HepG2 (cell line): ENCODE measurements around the gene PPFIA3. TPM values are rescaled to one million over a fixed set of nuclear protein-coding genes. Genes with fewer than 3 reads are reported as not detected.
A peak's percentile ranks its signal among the peaks of the same experiment; 100 is the strongest.

Experiments
- ATAD3A ChIP-seq: sonication (generic); formaldehyde crosslinking; IDR thresholded peaks from 2 replicates; pipeline ENCODE4 v1.4.0; 2020; ENCODE audit warnings: missing genetic modification reagents
- GATAD1 ChIP-seq: IDR thresholded peaks from 2 replicates; pipeline ENCODE4 v1.6.1; 2016; ENCODE audit warnings: missing genetic modification reagents, missing compliant biosample characterization
- HOXA7 ChIP-seq: sonication (generic); formaldehyde crosslinking; IDR thresholded peaks from 2 replicates; pipeline ENCODE4 v1.8.1; 2022; ENCODE audit warnings: mild to moderate bottlenecking, missing genetic modification reagents, moderate library complexity
- IRF2 ChIP-seq: IDR thresholded peaks from 2 replicates; pipeline ENCODE4 v1.6.1; 2018; ENCODE audit warnings: missing genetic modification reagents, missing compliant biosample characterization
- MAFF ChIP-seq: IDR thresholded peaks from 2 replicates; pipeline ENCODE4 v1.6.1; 2011; ENCODE audit warnings: low read depth, low read length, improper control_type of control experiment
- MEF2D ChIP-seq: sonication (generic); formaldehyde crosslinking; IDR thresholded peaks from 2 replicates; pipeline ENCODE4 v1.5.1; 2020; ENCODE audit warnings: mild to moderate bottlenecking, missing genetic modification reagents
- MIER3 ChIP-seq: IDR thresholded peaks from 2 replicates; pipeline ENCODE4 v1.6.1; 2016; ENCODE audit warnings: missing compliant biosample characterization, borderline replicate concordance
- NCOR1 ChIP-seq: fragments of 200-600 bp; sonication (generic); IDR thresholded peaks from 2 replicates; pipeline ENCODE4 v1.7.0; 2017; ENCODE audit warnings: antibody characterized with exemption, low read length, borderline replicate concordance
- PCBP2 ChIP-seq: fragments of 200-400 bp; formaldehyde crosslinking; optimal IDR thresholded peaks from 2 replicates; pipeline ENCODE3; 2018; ENCODE audit warnings: low read length, low read depth; ENCODE audit not compliant: poor library complexity, severe bottlenecking
- PHF5A ChIP-seq: IDR thresholded peaks from one replicate; pipeline ENCODE4 v1.6.1; 2018; ENCODE audit warnings: low read depth, missing genetic modification reagents; ENCODE audit not compliant: unreplicated experiment
- PTBP1 ChIP-seq: fragments of 200-400 bp; formaldehyde crosslinking; IDR thresholded peaks from 2 replicates; pipeline ENCODE4 v1.6.1; 2018; ENCODE audit warnings: low read length, low read depth; ENCODE audit not compliant: poor library complexity, severe bottlenecking
- SKI ChIP-seq: fragments of 450-650 bp; IDR thresholded peaks from one replicate; pipeline ENCODE4 v1.6.1; 2018; ENCODE audit warnings: mild to moderate bottlenecking; ENCODE audit not compliant: partially characterized antibody
- TBX3 ChIP-seq: fragments of 450-650 bp; IDR thresholded peaks from 2 replicates; pipeline ENCODE4 v1.6.1; 2017; ENCODE audit warnings: antibody characterized with exemption, mild to moderate bottlenecking, inconsistent platforms, borderline replicate concordance
- YY1 ChIP-seq: IDR thresholded peaks from 2 replicates; pipeline ENCODE4 v1.6.1; 2011; ENCODE audit warnings: low read length, low read depth, moderate library complexity, mild to moderate bottlenecking; ENCODE audit not compliant: insufficient read depth, insufficient replicate concordance
- ZFP1 ChIP-seq: IDR thresholded peaks from 2 replicates; pipeline ENCODE4 v1.6.1; 2016
- ZFYVE20 ChIP-seq: sonication (generic); formaldehyde crosslinking; IDR thresholded peaks from 2 replicates; pipeline ENCODE4 v1.8.0; 2023; ENCODE audit warnings: low read depth, mild to moderate bottlenecking, moderate library complexity, missing genetic modification reagents, borderline replicate concordance
- ZMYM3 ChIP-seq: sonication (generic); formaldehyde crosslinking; IDR thresholded peaks from 2 replicates; pipeline ENCODE4 v1.5.1; 2020; ENCODE audit warnings: mild to moderate bottlenecking, missing genetic modification reagents
- ZNF383 ChIP-seq: sonication (generic); formaldehyde crosslinking; IDR thresholded peaks from 2 replicates; pipeline ENCODE4 v1.4.0; 2020; ENCODE audit warnings: missing genetic modification reagents, mild to moderate bottlenecking, borderline replicate concordance
- ZNF589 ChIP-seq: sonication (generic); formaldehyde crosslinking; conservative IDR thresholded peaks from 2 replicates; pipeline ENCODE4 v1.8.0; 2022; ENCODE audit warnings: mild to moderate bottlenecking, moderate library complexity, missing genetic modification reagents
- ZNF720 ChIP-seq: sonication (generic); formaldehyde crosslinking; IDR thresholded peaks from 2 replicates; pipeline ENCODE4 v1.4.0; 2020; ENCODE audit warnings: missing genetic modification reagents
- ZNF777 ChIP-seq: sonication (generic); formaldehyde crosslinking; IDR thresholded peaks from 2 replicates; pipeline ENCODE4 v1.4.0; 2020; ENCODE audit warnings: missing genetic modification reagents
- ZSCAN20 ChIP-seq: sonication (generic); formaldehyde crosslinking; IDR thresholded peaks from 2 replicates; pipeline ENCODE4 v1.4.0; 2020; ENCODE audit warnings: missing genetic modification reagents, mild to moderate bottlenecking, borderline replicate concordance
- polyA plus RNA-seq, 8 experiments: library from polyadenylated mRNA; depleted of rRNA in 3 of 8; stranded (reverse) in 7 of 8; unstranded in 1 of 8; fragments of >200 nt; fragmentation: Illumina TruSeq in 4 of 8; extraction: Trizol in 4 of 8; gene quantifications; 2 replicates each; pipeline versions ENCODE4 v1.2.1 to v1.2.3, GENCODE V29; 2011 to 2016; ENCODE audit warnings: low read depth in 4 of 8, missing spikeins in 1 of 8, mixed read lengths in 1 of 8; ENCODE audit not compliant: insufficient read depth in 1 of 8
- total RNA-seq, 5 experiments: library from RNA; depleted of rRNA; stranded (reverse); fragments of >200 nt; fragmentation: Illumina TruSeq; extraction: Trizol; gene quantifications; 2 replicates each; pipeline ENCODE4 v1.2.3, GENCODE V29; 2016; ENCODE audit warnings: low read depth in 1 of 5
- TF ChIP-seq, protein P1 (sequence below): sonication (generic); formaldehyde crosslinking; IDR thresholded peaks from 2 replicates; pipeline ENCODE4 v1.4.0; 2020; ENCODE audit warnings: missing genetic modification reagents, borderline replicate concordance
- TF ChIP-seq, protein P2 (sequence below): sonication (generic); formaldehyde crosslinking; IDR thresholded peaks from 2 replicates; pipeline ENCODE4 v1.5.0; 2020; ENCODE audit warnings: missing genetic modification reagents
- TF ChIP-seq, protein P3 (sequence below): sonication (generic); formaldehyde crosslinking; IDR thresholded peaks from 2 replicates; pipeline ENCODE4 v1.8.0; 2022; ENCODE audit warnings: mild to moderate bottlenecking, missing genetic modification reagents, borderline replicate concordance

The PPFIA3 gene
- total and polyA plus RNA-seq, 2 of the 13 experiments (the other 11 are each of a cell fraction or from before 2014, with no cell fraction given), result 6.7 to 8.6 TPM

DNA sequence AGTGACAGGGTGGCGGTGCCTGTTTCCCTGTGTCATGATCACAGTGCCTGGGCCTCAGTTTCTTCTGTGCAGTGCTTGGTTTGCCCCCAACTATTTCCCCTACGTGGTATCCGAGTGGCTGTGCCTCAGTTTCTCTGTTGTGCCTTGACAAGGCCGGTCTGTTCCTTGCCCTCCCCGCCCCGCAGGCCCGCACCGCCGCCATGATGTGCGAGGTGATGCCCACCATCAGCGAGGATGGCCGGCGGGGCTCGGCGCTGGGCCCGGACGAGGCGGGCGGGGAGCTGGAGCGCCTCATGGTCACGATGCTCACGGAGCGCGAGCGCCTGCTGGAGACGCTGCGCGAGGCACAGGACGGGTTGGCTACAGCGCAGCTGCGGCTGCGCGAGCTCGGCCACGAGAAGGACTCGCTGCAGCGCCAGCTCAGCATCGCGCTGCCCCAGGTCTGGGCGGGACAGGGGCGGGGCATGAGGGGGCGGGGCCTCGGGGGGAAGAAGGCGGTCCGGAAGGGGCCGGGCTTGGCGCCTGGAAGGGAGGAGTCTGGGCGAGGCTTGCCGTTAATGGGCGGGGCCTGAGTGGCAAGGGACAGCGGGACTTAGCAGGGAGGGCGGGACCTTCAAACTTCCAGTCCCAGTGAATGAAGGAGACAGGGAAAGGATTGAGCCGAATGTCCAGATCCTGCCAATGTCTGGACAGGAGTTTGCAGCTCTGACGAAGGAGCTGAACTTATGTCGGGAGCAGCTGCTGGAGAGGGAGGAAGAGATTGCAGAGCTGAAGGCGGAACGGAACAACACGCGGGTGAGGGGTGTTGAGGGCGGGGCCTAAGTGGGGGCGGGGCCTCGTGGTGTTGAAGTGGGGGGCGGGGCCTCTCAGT, 8.6 kb downstream of the PPFIA3 start (continued):
- TF ChIP-seq, protein P1, sequence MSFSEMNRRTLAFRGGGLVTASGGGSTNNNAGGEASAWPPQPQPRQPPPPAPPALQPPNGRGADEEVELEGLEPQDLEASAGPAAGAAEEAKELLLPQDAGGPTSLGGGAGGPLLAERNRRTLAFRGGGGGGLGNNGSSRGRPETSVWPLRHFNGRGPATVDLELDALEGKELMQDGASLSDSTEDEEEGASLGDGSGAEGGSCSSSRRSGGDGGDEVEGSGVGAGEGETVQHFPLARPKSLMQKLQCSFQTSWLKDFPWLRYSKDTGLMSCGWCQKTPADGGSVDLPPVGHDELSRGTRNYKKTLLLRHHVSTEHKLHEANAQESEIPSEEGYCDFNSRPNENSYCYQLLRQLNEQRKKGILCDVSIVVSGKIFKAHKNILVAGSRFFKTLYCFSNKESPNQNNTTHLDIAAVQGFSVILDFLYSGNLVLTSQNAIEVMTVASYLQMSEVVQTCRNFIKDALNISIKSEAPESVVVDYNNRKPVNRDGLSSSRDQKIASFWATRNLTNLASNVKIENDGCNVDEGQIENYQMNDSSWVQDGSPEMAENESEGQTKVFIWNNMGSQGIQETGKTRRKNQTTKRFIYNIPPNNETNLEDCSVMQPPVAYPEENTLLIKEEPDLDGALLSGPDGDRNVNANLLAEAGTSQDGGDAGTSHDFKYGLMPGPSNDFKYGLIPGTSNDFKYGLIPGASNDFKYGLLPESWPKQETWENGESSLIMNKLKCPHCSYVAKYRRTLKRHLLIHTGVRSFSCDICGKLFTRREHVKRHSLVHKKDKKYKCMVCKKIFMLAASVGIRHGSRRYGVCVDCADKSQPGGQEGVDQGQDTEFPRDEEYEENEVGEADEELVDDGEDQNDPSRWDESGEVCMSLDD, result peak; percentile 95; the same call in 1 of the 2 replicates
- TF ChIP-seq TBX3 (no peak), ZMYM3 (CRISPR knock-in tag) (peak; percentile 84; the same call in 1 of the 2 replicates), ZNF383 (CRISPR knock-in tag) (no peak), ZNF720 (CRISPR knock-in tag) (peak; percentile 98), MEF2D (CRISPR knock-in tag) (peak; percentile 68), PCBP2 (no peak), YY1 (peak; percentile 84), GATAD1 (CRISPR knock-in tag) (peak; percentile 77; the same call in 1 of the 2 replicates), MAFF (no peak; the same call in 1 of the 2 replicates), MIER3 (CRISPR knock-in tag) (peak; percentile 91; the same call in 1 of the 2 replicates), ZNF777 (CRISPR knock-in tag) (peak; percentile 90), ZSCAN20 (CRISPR knock-in tag) (peak; percentile 98), ZFP1 (CRISPR knock-in tag) (peak; percentile 42; the same call in 1 of the 2 replicates), IRF2 (peak; percentile 86), PTBP1 (no peak), NCOR1 (no peak), HOXA7 (CRISPR knock-in tag) (peak; percentile 95), SKI (no peak), ZNF589 (CRISPR knock-in tag) (peak; percentile 99), PHF5A (no peak), ATAD3A (CRISPR knock-in tag) (peak; percentile 81; the same call in 1 of the 2 replicates), ZFYVE20 (CRISPR knock-in tag) (peak; percentile 99)
- TF ChIP-seq, protein P2, sequence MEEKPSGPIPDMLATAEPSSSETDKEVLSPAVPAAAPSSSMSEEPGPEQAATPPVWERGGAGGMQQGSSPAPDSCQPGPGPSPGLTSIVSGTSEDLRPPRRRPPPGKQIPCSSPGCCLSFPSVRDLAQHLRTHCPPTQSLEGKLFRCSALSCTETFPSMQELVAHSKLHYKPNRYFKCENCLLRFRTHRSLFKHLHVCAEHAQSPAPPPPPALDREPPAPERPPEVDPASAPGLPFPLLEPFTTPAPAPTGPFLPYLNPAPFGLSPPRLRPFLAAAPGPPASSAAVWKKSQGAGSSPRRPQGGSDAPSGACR (CRISPR knock-in tag), result peak; percentile 63; the same call in 1 of the 2 replicates
- TF ChIP-seq, protein P3, sequence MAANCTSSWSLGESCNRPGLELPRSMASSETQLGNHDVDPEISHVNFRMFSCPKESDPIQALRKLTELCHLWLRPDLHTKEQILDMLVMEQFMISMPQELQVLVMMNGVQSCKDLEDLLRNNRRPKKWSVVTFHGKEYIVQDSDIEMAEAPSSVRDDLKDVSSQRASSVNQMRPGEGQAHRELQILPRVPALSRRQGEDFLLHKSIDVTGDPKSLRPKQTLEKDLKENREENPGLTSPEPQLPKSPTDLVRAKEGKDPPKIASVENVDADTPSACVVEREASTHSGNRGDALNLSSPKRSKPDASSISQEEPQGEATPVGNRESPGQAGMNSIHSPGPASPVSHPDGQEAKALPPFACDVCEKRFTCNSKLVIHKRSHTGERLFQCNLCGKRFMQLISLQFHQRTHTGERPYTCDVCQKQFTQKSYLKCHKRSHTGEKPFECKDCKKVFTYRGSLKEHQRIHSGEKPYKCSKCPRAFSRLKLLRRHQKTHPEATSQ (CRISPR knock-in tag), result peak; percentile 98
